ENCODE results near the gene CDIPT.

Gene CDIPT

GRCh38 chr16:29809031-29809747 lies 53.8 kb downstream of the CDIPT start:
- no peak for DNase-seq

All from activated CD4-positive, alpha-beta T cell treated with anti-CD3 and anti-CD28 coated beads, Interleukin-2, amount 50 U/mL, for 4 hours (primary cell).